ENCODE measurements around the gene APOC3.
A peak's percentile ranks its signal among the peaks of the same experiment; 100 is the strongest.
"Not testable (repeated sequence)": the region's sequence is repeated elsewhere in the genome, so short reads cannot be mapped to it uniquely, and the experiment has no call there.

APOC3 gene

DNA sequence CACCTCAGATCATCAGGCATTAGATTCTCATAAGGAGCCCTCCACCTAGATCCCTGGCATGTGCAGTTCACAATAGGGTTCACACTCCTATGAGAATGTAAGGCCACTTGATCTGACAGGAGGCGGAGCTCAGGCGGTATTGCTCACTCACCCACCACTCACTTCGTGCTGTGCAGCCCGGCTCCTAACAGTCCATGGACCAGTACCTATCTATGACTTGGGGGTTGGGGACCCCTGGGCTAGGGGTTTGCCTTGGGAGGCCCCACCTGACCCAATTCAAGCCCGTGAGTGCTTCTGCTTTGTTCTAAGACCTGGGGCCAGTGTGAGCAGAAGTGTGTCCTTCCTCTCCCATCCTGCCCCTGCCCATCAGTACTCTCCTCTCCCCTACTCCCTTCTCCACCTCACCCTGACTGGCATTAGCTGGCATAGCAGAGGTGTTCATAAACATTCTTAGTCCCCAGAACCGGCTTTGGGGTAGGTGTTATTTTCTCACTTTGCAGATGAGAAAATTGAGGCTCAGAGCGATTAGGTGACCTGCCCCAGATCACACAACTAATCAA lies 2.2 kb downstream of the APOC3 start:
- DNase-seq (no peak), ATAC-seq (no peak)

DNA sequence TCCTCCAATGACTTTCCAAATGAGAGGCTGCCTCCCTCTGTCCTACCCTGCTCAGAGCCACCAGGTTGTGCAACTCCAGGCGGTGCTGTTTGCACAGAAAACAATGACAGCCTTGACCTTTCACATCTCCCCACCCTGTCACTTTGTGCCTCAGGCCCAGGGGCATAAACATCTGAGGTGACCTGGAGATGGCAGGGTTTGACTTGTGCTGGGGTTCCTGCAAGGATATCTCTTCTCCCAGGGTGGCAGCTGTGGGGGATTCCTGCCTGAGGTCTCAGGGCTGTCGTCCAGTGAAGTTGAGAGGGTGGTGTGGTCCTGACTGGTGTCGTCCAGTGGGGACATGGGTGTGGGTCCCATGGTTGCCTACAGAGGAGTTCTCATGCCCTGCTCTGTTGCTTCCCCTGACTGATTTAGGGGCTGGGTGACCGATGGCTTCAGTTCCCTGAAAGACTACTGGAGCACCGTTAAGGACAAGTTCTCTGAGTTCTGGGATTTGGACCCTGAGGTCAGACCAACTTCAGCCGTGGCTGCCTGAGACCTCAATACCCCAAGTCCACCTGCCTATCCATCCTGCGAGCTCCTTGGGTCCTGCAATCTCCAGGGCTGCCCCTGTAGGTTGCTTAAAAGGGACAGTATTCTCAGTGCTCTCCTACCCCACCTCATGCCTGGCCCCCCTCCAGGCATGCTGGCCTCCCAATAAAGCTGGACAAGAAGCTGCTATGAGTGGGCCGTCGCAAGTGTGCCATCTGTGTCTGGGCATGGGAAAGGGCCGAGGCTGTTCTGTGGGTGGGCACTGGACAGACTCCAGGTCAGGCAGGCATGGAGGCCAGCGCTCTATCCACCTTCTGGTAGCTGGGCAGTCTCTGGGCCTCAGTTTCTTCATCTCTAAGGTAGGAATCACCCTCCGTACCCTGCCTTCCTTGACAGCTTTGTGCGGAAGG lies 2.9 kb downstream of the APOC3 start:
- ATAC-seq (no peak), DNase-seq (no peak)

DNA sequence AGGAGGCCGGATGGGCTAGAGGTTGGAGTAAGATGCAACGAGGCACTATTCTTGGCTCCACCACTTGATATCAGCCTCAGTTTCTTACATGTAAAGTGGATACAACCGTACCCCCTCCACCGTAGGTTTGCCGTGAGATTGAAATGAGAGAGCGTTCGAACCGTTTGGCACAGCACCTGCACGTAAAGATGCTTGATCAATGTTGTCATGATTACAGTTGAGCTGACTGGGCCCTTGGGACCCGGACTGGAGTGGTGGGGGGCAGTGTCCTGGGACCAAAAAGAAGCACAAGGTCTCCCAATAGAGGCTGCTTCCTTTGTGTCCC lies 3.7 kb downstream of the APOC3 start:
- DNase-seq = no peak
- ATAC-seq = no peak

DNA sequence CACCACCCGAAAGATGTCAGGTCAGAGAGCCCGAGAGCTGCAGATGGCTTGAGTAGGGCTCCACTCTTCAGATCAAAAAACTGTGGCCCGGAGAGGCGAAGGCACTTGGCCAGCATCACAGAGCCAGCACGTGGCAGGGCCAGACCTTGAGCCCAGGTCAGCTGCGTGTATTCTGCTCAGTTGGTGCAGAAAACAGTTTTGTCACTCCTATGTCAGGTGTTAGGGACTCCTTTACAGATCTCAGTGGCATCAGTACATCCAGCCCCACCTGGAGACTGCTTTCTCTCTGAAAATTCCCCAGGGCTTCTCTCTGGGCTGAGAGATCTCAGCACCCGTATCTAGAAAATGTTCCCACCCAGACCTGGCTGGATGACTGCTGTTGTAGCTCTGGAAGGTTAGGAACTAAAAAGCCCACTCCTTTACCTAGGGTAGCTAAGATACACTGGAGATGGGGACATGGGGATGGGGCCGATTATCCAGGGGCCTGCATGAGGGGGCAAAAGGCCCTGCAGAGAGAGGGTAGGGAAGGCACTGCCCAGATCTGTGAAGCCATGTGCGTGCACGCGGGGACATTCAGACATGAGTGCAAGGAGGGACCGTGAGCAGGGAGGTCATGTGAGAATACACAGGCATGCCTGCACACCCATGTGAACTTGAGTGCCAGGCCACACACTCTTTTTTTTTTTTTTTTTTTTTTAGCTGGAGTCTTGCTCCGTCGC lies 4.3 kb downstream of the APOC3 start:
- no peak for ATAC-seq

DNA sequence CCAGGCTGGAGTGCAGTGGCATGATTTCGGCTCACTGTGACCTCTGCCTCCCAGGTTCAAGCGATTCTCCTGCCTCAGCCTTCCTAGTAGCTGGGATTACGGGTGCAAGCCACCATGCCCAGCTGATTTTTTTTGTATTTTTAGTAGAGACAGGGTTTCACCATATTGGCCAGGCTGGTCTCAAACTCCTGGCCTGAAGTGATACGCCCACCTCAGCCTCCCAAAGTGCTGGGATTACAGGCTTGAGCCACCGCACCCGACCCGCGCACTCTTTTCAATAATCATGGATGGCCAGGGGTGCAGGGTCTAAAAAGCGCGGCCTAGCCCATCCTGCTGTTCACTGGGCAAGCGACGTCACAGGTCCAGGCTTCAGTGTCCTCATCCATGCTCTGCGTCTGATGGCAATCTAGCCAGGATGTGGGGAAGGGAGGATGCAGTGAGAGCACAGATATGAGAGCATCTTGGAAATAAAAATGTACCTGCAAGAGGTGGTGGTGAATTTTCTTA lies 4.9 kb downstream of the APOC3 start:
- ATAC-seq, DNase-seq: not testable (repeated sequence)

More for the DNA sequence above, 4.3 kb downstream of the APOC3 start:
- DNase-seq = no peak

DNA sequence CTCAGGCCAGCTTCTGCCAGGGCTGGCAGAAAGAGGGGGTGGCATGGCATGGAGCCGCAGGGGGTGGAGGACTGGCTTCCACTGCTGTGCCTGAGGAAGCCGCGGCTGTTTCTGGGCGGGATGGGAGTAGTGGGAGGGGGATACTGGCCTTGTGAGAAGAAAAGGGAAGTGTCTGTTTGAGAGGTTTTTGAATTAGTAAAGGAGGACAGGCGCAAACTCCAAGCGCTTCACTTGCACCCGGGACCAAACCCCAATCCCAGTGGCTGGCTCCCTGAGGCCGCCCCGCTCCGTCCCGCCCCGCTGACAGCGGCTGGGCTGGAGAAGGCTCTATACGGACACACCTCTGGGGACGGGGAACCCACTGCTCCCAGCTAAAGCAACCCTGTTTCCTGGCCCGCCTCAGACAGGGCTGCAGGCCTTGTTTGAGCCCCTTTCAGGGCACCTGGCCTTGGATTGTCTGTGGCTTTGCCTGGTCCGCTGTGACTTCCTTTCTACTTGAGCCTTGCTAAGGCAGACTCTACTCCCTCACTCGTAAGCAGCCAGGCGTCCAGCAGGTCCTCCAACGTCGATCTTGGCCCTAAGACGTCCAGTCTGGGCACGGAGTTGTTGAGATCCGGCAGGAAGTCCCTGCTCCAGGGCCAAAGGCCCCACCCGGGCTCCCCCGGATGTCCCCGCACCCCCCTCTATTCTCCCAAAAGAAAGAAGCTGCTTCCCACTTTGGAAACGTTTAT lies 5.5 kb downstream of the APOC3 start:
- ATAC-seq (no peak), DNase-seq (no peak)

DNA sequence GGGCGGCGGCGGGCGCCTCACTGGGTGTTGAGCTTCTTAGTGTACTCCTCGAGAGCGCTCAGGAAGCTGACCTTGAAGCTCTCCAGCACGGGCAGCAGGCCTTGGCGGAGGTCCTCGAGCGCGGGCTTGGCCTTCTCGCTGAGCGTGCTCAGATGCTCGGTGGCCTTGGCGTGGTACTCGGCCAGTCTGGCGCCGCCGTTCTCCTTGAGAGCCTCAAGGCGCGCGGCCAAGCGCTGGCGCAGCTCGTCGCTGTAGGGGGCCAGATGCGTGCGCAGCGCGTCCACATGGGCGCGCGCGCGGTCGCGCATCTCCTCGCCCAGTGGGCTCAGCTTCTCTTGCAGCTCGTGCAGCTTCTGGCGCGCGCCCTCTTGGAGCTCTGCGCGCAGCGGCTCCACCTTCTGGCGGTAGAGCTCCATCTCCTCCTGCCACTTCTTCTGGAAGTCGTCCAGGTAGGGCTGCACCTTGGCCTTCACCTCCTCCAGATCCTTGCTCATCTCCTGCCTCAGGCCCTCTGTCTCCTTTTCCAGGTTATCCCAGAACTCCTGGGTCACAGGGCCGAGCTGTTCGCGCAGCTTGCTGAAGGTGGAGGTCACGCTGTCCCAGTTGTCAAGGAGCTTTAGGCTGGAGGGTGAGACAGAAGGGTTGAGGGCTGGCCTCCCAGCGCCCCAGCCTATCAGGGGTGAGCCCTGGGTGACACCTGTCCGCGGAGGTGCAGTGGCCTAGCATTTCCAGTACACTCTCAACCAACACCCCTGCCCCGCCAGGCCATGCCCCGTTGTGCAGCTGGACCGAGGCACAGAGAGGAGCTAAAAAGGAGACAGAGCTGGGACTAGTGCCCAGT lies 6.3 kb downstream of the APOC3 start:
- ATAC-seq = peak; percentile 90
- DNase-seq = peak; percentile 83

DNA sequence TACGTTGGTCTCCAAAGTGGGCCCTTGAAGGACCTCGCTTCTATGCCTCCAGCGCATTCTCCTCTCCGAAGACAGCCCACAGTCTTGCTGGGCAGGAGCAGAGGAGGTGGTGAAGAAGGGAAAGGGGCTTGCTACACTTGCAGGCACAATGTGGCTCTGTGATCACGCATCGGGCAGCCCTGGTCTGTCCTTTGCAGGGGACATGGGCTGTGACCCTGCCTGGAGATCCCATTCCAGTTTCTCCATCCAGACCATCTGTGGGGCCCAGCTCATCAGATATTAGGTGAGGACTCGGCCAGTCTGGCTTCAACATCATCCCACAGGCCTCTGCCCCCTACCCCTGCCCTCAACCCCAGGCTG lies 6.9 kb downstream of the APOC3 start:
- ATAC-seq = no peak
- no peak for DNase-seq

DNA sequence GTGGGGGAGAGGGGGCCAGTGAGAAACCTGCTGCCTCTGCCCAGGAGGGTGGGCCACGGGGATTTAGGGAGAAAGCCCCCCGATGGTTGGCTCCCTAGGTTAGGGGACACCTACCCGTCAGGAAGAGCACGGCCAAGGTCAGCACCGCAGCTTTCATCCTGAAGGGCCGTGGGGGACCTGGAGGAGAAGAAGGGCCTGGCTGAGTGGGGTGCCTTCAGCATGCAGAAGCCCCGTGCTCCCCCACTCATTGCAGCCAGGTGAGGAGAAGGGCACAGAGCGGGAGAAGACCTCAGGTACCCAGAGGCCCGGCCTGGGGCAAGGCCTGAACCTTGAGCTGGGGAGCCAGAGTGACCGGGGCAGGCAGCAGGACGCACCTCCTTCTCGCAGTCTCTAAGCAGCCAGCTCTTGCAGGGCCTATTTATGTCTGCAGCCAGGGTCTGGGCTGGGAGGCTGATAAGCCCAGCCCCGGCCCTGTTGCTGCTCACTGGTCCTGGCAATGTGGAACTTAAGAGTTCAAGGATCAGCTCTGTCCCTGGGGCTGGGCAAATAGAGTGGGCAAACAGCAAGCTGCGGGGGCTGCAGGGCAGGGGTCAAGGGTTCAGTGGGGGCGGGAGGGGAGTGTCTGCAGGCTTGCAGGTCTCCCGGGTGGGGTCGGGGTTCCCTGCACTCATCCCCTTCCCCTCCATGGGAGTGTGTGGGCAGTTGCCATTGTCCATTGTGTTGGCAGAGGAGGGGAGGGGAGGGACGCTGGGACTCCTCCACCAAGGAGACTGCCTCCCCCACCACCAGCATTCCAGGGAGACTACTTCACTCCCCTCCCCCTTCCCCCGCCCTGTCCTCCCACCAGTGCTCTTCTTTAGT lies 7.8 kb downstream of the APOC3 start, which contains the start of gene APOA1:
Gene APOA1 (minus strand): TSS at position 392 of the 861 bp plus-strand sequence. CDS start 235 bp downstream, at position 157.
- ATAC-seq = no peak
- DNase-seq = no peak

DNA sequence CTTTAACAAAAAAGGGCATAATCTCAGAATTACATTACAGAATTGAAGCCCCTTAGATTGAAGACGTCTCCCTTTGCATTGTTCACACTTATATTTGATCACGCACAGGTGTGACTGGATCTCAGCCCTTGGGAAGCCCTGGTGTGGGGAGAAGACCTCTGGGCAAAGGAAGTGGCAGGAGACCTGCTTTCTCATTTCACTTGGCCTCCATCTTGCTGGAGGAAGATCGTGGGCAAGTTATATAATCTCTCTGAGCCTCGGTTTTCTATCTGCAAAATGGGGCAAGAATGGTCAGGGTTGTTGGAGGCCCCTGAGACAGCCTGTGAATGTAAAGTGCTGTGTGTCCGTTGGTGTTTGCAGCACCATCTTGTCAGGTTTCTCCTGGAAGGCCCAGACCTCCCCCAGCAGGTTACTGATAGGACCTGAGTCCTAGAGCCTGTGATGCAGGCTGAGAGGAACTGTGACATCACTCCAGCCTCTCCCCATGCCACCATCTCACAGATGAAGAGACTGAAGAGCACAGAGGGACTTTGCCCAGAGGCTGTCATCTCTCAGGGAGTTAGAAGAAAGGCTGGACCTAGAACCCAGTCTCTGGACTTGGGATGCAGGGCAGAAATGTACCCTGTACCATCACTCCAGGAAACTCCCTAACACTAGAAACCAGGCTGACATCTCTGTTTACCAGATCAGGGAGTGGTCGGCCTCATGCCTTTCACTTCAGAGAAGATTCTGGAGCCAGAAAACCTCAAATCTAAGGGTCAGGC lies 8.8 kb downstream of the APOC3 start:
- DNase-seq (no peak), ATAC-seq (no peak)

DNA sequence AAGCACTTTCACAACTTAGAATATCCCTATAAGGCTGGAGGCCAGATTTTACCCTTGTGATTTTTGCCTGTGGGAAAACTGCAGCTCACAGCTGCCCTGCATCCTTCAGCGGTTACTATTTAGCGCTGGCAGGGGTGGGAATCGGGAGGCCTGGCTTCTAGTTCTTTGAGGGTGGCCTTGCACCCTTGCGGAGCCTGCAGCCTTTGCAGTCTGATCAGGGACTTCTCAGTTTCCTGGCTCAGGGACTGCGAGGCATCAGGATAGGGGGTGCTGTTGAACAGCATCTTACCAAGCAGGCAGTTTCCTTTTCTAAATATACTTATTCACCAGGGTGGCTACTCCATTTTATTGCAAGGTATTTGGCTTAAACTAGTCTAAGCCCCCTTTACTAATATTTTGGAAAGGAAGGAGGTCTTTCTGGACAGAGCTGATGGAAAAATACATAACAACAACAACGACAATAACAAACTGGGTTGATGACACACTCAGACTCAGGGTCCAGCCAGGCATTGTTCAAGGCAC lies 10.6 kb downstream of the APOC3 start:
- DNase-seq (no peak), ATAC-seq (no peak)

DNA sequence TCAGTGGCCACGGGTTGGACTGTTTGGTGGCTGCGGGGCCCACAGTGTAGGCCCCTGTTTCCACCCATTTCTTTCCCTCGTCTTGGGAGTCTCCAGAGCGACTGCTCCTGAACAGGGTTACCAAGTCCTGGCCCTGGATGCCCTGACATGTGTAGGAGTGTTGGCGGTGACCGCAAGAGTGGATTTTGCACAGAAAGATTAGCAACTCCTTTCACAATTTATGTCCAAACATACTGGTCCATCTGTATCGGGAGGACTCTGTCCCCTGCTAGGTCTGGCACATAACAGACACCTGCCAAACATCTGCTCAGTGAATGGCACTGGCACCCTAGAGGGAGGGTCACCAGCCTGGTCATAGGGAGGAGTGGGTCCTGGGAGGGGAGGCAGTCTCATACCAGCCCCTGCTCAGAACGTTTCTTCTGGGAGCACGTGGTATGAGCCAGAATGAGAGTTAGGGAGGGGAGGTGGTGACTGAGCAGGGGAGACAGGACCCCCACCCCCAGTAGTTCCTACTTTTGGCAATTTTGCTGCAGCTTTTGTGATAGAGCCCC lies 11.1 kb downstream of the APOC3 start:
- DNase-seq (no peak), ATAC-seq (no peak)

DNA sequence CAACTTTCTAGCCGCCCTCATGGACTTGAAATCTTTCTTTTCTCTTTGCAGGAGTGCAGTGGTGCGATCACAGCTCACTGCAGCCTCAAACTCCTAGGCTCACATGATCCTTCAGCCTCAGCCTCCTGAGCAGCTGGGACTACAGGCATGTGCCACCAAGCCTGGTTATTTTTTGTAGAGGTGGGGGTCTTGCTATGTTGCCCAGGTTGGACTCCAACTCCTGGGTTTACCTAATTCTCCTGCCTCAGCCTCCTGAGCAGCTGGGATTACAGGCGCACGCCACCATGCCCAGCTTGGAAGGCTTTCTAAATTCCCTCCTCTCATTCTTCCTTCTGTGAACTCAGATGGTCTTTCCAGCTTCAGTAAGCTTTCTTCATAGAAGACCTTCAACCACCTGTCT lies 12.4 kb downstream of the APOC3 start:
- ATAC-seq = no peak
- DNase-seq = no peak

DNA sequence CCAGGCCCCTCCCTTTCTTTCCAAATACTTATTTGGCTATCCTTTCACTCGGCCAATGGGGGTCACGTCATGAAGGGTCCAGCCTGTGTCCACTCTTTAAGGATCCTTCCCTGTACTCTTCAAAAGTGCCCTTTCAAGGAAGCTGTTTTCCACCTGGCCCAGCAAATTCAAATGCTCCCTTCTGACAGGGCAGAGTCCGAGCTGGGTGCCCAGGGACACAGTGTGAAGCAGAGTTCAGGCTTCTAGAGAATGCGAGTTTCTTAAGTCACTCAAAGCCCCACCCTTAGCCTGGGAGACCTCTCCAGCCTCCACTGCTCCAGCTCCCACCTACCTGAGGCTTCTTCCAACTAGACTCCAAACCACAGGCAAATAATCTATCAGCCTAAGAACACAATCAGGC lies 13.2 kb downstream of the APOC3 start:
- ATAC-seq (no peak), DNase-seq (no peak)

DNA sequence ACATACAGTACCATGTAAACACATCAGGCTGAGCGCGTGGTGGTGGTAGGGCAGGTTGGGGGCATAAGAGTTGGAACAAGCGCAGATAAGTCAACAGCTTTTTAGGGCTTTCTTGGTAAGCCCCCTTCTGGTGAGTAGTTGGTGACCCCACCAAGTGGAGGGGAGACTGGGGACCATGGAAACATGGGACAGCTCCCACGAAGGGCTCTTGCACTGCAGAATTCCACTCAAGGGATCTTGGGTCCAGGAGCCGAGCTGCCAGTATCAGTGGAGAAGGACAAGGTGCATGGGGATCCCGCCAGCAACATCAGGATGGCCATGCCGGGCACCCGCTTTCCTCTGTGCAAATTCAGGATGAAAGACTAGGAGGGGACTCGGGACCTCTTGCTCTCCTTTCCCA lies 14.0 kb downstream of the APOC3 start:
- DNase-seq (no peak), ATAC-seq (no peak)

DNA sequence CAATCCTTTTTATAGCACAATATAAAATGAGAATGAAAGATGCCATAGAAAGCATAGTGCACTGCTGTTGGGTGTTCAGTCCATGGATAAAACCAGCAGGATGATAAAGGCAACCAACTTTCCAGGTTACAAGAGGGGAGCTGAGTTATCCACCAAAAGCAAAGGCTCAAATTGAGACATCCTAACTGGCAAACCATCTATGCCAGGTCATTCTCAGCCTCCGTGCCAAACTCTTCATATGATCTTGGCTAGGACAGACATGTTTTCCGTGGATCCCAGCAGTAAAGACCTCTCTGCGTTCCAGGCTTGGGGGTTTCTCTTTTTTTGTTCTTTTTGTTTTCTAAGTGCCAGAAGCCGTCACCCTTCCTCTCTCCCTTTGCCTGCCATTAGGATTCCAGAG lies 15.0 kb downstream of the APOC3 start:
- DNase-seq (no peak), ATAC-seq (no peak)

DNA sequence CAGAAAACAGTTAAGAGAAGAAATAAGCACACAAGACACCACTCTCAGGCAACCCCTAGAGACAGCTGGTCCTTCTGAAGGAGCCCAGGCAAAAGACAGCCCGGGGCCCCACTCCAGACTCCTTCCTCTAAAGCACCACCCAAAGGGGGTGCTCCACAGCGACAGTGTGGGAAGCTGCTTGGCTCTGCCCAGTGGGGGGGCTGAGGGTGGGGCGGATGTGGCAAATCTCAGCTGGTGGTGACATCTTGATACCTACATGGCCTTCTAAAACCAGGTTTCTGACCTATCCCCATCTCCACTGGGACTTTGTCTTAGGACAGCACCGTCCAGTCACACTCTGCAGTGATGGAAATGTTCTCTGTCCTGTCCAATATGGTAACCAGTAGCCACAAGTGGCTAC lies 17.9 kb downstream of the APOC3 start:
- no peak for DNase-seq
- no peak for ATAC-seq

DNA sequence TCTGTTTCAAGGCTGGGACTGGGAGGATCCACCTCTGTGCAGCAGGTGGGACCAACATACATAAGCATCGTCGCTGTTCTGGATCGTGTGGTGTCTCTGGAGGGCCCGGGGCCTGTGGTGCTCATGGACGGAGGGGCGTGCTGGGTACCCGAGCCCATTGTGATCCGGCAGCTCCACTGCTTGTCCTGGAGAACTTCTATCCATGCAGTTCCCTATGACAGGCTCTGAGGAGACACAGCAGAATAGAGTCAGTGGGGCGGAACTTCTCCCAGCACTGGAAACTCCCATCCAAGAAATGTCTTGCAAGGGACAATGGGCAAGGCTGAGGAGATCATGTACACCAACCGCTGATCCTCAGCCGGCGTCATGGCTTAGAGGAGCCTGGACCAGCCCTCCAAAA lies 19.4 kb downstream of the APOC3 start:
- DNase-seq (no peak), ATAC-seq (no peak)

DNA sequence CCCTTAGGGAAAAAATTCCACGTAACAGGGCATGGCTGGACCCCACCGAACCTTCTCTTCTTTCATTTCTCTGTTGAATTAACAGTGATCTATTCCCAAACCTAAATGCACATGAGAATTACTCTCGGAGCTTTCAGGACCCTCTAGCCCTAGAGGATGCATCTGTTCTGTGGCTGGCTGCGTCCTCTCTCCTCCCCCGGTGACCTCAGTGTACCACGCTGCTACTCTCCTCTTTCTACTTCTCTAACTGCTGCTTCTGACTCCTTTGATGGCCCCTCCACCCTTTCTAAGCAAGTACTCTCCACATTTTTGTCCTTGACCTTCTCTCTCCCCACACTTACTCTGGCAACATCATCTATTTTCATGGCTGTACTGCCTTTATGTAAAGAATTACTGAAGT lies 19.8 kb downstream of the APOC3 start:
- DNase-seq = no peak
- ATAC-seq = no peak

Measured in stimulated activated naive CD8-positive, alpha-beta T cell treated with anti-CD3 and anti-CD28 coated beads, Interleukin-15, Interleukin-2, amounts not matched to agents 100 U/mL and 50 U/mL, for 24 hours (primary cell).